Smooth muscle cell (in vitro differentiated cells): Measurements from ENCODE around the gene GTF3C5. TPM values are rescaled to one million over a fixed set of nuclear protein-coding genes. Genes with fewer than 3 reads are reported as not detected.

Source experiments
- DNase-seq: peaks from one replicate; lab custom pipeline; 2025; ENCODE audit not compliant: unreplicated experiment; lab: John Stamatoyannopoulos, UW
- H2AFZ ChIP-seq: fragments of 200-600 bp; sonication (generic); 2 replicates; pipeline ENCODE4 v1.6.0; 2016; ENCODE audit warnings: antibody characterized with exemption, low read depth, mild to moderate bottlenecking
- H3F3A ChIP-seq: fragments of 200-600 bp; sonication (generic); 2 replicates; pipeline ENCODE4 v1.6.0; 2017; ENCODE audit warnings: antibody characterized with exemption, low read depth
- H3K27ac ChIP-seq: fragments of 200-600 bp; sonication (generic); 2 replicates; pipeline ENCODE4 v1.5.1; 2016; ENCODE audit warnings: low read depth, mild to moderate bottlenecking
- H3K27me3 ChIP-seq: fragments of 200-600 bp; sonication (generic); 2 replicates; pipeline ENCODE4 v1.6.1; 2016; ENCODE audit warnings: low read depth, mild to moderate bottlenecking
- H3K36me3 ChIP-seq: fragments of 200-600 bp; sonication (generic); 2 replicates; pipeline ENCODE4 v1.5.1; 2016; ENCODE audit warnings: low read depth
- H3K4me1 ChIP-seq: fragments of 200-600 bp; sonication (generic); 2 replicates; pipeline ENCODE4 v1.5.1; 2016; ENCODE audit warnings: low read depth
- H3K4me2 ChIP-seq: fragments of 200-600 bp; sonication (generic); 2 replicates; pipeline ENCODE4 v1.6.0; 2016; ENCODE audit warnings: mild to moderate bottlenecking
- H3K4me3 ChIP-seq: fragments of 200-600 bp; sonication (generic); 2 replicates; pipeline ENCODE4 v1.5.1; 2016; ENCODE audit warnings: mild to moderate bottlenecking
- H3K79me2 ChIP-seq: fragments of 200-600 bp; sonication (generic); 2 replicates; pipeline ENCODE4 v1.6.0; 2016; ENCODE audit warnings: low read depth, mild to moderate bottlenecking
- H3K9ac ChIP-seq: fragments of 200-600 bp; sonication (generic); 2 replicates; pipeline ENCODE4 v1.6.0; 2016; ENCODE audit warnings: low read depth
- H3K9me3 ChIP-seq: fragments of 200-600 bp; sonication (generic); replicated peaks from 2 replicates; pipeline ENCODE4 v1.5.1; 2016; ENCODE audit warnings: low read depth
- H4K20me1 ChIP-seq: fragments of 200-600 bp; sonication (generic); 2 replicates; pipeline ENCODE4 v1.6.0; 2016; ENCODE audit warnings: low read depth
- CTCF ChIP-seq: fragments of 200-600 bp; sonication (generic); IDR thresholded peaks from 2 replicates; pipeline ENCODE4 v1.5.1; 2017; ENCODE audit warnings: borderline replicate concordance, mild to moderate bottlenecking, antibody characterized with exemption; ENCODE audit not compliant: insufficient read depth, poor library complexity, severe bottlenecking
- WGBS: methylation state at CpG from one replicate; pipeline ENCODE4 v1.1.7; 2016; ENCODE audit warnings: low lambda C conversion rate; 5-methylcytosine and 5-hydroxymethylcytosine counted together
- polyA plus RNA-seq: library from polyadenylated mRNA; unstranded; fragments of >200 nt; fragmentation: Nextera tagmentation; extraction: Ambion mirVana; gene quantifications from 2 replicates; pipeline ENCODE4 v1.2.1, GENCODE V29; 2016
- total RNA-seq: library from RNA; depleted of rRNA; stranded (reverse); fragments of >200 nt; gene quantifications from 2 replicates; pipeline ENCODE4 v1.2.3, GENCODE V29; 2014

The GTF3C5 gene
- total and polyA plus RNA-seq, 2 experiments from 2014 or later = 44.2 to 59.0 TPM

DNA sequence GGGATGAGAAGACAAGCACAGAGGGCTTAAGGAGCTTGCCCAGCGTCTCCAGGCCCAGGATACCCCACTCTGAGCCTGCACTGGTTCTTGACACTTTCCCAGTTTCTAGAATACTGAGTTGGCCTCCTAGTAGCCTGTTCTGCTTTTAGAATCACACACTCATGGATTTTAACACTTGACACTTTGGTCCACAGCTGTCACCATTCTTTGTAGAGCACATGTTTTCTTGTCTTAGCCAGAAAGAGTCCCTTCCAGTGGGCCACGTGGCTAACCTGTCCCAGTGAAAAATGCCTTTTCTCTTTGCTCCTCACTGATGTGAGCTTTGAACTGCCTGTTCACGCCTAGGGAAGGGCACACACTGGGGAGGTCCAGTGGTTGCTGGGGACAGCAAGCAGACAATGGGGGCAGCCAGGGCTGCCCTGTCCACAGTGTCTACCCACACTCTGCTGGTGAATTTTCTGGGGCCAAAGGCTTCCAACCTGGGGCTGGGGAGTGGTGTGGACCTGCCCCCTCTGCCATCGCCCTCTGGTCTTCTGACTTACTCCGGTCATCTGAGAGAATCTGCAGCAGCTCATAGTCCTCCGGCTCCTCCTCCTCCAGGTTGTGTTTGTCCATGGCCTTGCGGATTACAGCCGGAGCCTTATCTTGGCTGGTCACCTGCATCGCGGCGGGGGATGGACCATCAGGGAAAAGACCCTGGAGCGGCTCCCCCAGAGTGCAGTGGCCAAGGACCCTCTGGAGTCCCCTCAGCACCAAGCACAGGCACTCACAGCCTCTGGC is 69.1 kb downstream of the GTF3C5 start:
- no peak overlapping the region for H3K9ac ChIP-seq
- H4K20me1 ChIP-seq = no peaks in the 10 kb centered on the region
- H3K4me2 ChIP-seq = no peak overlapping the region
- no peak overlapping the region for H3K4me3 ChIP-seq
- no peak overlapping the region for H2AFZ ChIP-seq
- H3K36me3 ChIP-seq = peaks cover 6% of the 10 kb centered on the region
- no peak for DNase-seq
- no peaks in the 10 kb centered on the region for H3K27me3 ChIP-seq
- H3F3A ChIP-seq = no peaks in the 10 kb centered on the region
- TF ChIP-seq CTCF = no peak
- H3K79me2 ChIP-seq = no peaks in the 10 kb centered on the region
- no peak overlapping the region for H3K27ac ChIP-seq
- no peaks in the 10 kb centered on the region for H3K9me3 ChIP-seq
- no peaks in the 10 kb centered on the region for H3K4me1 ChIP-seq
- 99% methylated on average over 12 of the region's 12 CpGs for WGBS

DNA sequence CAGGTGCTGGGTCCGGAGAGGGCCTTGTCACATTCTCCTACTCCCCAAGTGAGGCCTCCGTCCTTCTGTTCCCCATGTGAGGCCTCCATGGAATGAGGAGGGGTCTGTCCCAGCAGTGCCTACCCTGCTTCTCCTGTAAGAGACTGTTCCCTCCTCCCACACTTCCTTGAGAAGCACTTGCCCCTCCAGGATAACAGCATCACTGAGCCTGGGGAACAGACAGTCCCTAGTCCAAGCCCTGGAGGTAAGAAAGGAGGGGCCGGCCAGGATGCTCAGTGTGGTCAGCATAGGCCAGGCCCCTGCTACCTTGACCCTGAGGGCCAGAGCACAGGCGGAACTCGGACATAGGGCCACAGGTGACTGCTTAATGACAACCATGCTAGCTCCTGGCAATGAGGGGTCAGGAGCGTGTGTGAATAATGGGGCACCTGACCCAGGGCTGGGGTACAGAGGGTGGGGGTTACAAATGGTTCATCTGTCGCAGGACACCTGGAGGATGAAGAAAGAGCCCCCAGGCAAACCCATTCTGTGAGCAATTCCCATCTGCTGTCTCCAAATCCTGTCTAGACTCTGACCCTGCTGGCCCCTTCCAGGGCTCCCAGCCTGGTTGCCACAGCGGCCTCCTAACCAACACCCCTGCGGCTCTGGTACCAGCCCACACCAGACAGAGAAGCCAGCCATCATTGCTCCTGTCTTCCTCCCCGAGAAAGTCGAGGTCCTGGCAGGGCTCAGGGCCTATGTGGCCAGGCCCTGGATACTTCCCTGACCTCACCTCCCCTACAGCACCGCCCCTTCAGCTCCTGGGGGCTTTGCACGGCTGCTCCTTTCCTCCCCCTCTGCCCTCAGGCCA is 69.9 kb downstream of the GTF3C5 start:
- no peaks in the 10 kb centered on the region for H3K9me3 ChIP-seq
- H3K27me3 ChIP-seq = no peaks in the 10 kb centered on the region
- WGBS = 93% methylated on average over 13 of the region's 13 CpGs
- no peak overlapping the region for H3K4me2 ChIP-seq
- no peak overlapping the region for H3K9ac ChIP-seq
- no peaks in the 10 kb centered on the region for H3K79me2 ChIP-seq
- no peaks in the 10 kb centered on the region for H4K20me1 ChIP-seq
- H3K4me1 ChIP-seq = no peaks in the 10 kb centered on the region
- no peak overlapping the region for H3K27ac ChIP-seq
- no peak for TF ChIP-seq CTCF
- peaks cover 6% of the 10 kb centered on the region for H3K36me3 ChIP-seq
- no peaks in the 10 kb centered on the region for H3F3A ChIP-seq
- no peak overlapping the region for H3K4me3 ChIP-seq
- no peak for DNase-seq
- H2AFZ ChIP-seq = no peak overlapping the region

DNA sequence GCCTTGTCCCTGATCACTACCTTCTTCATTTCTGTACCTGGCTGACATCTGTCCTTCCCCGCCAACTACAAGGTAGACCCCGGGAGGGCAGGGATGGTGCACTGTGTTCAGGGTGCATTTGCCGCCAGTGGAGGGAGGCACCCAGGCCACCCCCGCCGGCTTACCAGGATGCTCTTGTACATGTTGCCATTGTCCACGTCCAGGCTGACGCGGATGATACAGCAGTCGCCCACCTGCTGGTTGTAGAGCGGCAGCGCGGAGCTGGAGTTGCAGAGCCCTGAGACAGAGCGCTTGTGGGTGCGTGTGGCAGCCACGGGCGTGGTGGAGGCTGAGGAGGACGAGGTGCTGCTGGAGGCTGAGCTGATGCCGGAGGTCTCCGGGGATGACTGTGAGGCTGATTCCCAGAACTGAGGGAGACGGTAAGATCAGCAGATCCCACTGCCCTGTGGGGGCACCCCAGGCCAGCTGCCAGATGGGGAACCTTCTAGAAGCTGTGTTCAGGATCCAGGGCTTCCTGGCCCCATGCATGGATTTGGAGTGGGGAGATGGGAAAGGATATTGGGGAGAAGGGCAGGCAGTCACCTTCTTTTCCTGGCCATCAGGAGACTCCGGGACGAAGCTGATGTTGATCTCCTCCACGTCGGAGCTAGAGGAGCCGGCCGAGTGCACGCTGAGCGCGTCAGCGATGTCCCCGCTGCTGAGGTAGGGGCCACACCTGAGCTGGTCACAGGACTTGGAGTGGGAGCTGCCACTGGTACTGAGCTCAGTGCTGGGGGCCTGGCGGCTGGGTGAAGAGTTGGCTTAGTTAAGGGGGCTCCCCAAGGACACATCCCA is 70.8 kb downstream of the GTF3C5 start:
- Histone ChIP-seq H3K27ac (no peak overlapping the region), H3K4me2 (no peak overlapping the region), H3K27me3 (no peaks in the 10 kb centered on the region), H3K36me3 (peaks cover 6% of the 10 kb centered on the region), H3K9ac (no peak overlapping the region), H3K4me1 (no peaks in the 10 kb centered on the region), H4K20me1 (no peaks in the 10 kb centered on the region), H3F3A (no peaks in the 10 kb centered on the region), H3K4me3 (no peak overlapping the region), H3K79me2 (no peaks in the 10 kb centered on the region), H3K9me3 (no peaks in the 10 kb centered on the region), H2AFZ (no peak overlapping the region)
- DNase-seq = no peak
- WGBS = 95% methylated on average over 32 of the region's 32 CpGs
- TF ChIP-seq CTCF = no peak
